ENCODE measurements around the gene CUBN.
"Not testable (repeated sequence)": the region's sequence is repeated elsewhere in the genome, so short reads cannot be mapped to it uniquely, and the experiment has no call there.

Gene CUBN

GRCh38 chr10:17031637-17032635 is 97.7 kb downstream of the CUBN start:
- no peak for DNase-seq

DNA sequence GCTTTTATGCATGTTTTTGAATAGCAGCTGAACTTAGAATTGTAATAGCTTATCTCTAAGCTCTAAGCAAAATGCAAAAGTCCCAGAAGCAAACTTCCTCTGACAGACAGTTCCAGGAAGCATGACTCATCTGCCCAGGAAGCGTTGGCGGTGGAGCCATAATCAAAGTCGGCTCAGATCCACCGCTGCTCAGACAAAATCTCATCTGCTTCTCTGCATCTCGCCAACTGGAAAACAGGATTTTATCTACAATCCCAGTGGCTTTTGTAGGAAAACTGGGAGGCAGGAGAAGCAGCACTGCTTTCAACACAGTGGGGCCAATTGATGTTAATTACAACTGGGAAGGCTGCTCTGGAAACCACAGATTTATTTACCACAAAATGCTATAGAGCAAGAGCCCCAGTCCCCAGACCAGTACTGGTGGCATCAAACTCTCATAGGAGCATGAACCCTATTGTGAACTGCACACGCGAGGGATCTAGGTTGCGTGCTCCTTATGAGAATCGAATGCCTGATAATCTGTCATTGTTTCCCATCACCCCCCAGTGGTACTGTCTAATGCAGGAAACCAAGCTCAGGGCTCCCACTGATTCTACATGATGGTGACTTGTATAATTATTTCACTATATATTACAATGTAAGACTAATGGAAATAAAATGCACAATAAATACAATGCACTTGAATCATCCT is 99.9 kb downstream of the CUBN start:
- peak; percentile 85 for DNase-seq

- DNase-seq, result no peak
These were observed 100.4 kb downstream of the CUBN start for GRCh38 chr10:17029239-17029580.

DNA sequence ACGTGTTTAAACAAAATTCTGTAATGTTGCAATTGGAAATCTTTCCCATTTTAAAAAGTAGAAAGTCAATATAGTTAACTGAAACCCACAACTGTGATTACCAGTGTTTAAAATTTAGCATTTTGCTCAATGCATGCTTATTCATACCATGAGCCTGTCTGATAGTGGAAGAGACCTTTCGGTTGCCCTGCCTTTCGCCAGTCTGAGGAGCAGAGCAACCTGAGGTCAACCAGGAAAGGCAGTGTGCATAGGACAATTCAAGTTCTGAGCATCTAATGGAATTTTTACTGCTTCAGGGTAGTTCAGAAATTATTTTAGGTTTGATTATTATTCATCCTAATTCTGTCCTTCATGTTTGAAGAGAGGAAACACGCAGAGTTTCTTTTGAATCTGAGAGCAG is 100.8 kb downstream of the CUBN start:
- DNase-seq, result no peak

DNA sequence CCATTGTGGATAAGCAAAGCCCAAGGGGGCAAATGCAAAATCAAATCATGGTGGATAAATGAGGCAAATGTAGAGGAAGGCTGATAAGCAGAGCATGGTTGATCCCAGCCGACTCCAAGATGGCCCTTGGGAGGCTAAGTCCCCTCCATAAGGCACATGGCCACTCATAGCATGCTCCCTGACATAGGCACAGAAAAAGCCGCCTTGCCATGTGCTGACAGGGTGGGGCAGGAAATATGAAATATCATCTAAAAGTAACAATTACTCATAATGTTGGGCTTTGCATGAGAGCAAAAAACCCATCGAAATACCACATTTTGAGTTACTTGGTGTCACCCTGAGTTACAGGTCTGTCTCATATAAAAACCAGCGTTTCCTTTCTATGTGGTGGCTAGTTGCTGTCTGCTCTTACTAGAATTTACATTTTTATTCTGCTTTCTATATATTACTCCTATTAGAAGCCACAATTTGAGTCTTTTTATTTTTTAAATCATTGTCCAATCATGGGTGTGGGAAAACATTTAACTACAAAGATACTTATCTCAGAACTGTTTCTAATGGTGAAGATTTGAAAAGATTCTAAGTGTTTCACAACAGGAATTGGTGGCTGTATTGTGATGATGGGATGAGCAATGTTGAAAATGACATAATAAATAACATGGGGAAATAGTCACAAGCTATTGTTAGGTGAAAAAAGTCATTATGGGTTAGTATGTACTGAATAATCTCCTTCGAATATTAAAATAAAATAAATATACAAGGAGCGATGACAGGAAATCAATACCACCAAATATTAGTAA is 102.7 kb downstream of the CUBN start:
- peak; percentile 87 for DNase-seq

- peak; percentile 80 for DNase-seq
These were observed 103.9 kb downstream of the CUBN start for GRCh38 chr10:17025444-17026295.

- no peak for DNase-seq
These were observed 105.2 kb downstream of the CUBN start for GRCh38 chr10:17024461-17024860.

- peak; percentile 92 for DNase-seq
These were observed 106.0 kb downstream of the CUBN start for GRCh38 chr10:17023386-17024298.

DNA sequence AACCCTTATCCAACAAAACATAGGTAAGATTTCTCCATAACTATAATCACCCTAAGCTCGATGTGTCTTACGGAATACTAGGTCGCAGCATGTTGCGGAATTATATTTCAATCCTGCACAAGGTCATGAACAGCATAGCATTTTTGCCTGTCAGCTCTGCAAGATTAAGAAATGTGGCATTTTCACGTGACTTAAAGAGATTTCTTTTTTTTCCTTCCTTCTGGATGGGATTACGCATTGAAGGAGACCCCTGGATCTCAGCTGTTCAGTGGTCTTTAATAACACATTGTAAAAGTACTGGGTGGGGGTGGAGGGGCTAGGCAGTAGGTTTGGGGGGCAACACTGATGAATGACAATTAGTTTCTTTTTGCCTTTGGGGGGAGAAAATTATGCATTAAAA is 106.7 kb downstream of the CUBN start:
- no peak for DNase-seq

DNA sequence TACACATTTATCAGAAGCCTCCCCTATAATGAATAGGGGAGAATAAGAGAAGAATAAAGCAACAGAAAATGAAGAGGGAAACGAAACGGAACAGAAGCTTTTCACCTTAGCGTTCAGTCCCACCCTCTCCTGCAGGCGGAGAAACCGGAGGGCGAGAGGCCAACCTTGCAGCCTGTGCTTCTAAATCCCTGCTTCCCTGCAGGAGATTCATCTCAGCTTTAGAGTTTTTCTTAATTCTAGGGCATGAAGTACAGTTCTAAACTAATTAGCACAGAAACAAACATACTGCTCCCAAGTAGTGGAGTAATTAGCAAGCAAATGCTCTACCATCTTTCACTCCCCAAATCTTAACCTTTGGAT is 107.2 kb downstream of the CUBN start:
- DNase-seq, result no peak

DNA sequence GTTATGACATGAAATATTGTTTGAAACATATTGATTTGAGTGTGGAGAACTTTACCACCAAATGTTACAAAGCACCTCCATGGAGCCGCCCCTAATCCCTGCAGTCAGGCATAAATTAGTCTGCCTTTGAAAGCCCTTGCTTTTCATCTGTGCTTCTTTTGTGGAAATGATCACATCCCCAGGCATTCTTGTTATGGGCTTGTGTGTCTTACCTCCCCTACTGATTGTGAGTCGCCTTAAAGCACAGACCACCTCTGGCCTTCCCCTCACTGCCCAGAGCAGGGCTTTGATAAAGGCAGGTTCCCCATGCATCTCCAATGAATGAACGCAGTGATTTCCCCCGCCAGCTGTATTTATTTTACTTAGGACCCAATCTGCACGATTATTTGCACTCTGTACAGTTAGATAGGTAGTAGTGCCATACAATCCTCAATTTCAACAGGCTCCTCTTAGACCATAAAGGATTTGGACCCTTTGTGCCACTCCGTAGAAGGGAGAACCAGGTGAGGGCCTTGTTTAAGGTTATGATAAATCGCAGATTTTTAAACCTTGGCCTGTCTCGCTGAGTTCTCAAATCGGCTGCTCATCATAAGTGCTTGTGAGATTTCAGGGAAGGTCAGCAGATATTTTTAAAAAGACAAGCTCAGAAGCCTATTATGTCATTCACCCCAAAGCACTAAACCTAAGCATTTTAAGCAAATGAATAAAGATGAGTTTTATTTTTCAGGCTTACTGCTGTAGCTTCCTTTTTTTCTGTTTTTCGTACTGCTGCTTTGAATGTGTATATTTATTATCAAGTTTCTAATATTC is 107.8 kb downstream of the CUBN start:
- DNase-seq, result no peak

- DNase-seq, result no peak
These were observed 109.9 kb downstream of the CUBN start for GRCh38 chr10:17019696-17020095.

DNA sequence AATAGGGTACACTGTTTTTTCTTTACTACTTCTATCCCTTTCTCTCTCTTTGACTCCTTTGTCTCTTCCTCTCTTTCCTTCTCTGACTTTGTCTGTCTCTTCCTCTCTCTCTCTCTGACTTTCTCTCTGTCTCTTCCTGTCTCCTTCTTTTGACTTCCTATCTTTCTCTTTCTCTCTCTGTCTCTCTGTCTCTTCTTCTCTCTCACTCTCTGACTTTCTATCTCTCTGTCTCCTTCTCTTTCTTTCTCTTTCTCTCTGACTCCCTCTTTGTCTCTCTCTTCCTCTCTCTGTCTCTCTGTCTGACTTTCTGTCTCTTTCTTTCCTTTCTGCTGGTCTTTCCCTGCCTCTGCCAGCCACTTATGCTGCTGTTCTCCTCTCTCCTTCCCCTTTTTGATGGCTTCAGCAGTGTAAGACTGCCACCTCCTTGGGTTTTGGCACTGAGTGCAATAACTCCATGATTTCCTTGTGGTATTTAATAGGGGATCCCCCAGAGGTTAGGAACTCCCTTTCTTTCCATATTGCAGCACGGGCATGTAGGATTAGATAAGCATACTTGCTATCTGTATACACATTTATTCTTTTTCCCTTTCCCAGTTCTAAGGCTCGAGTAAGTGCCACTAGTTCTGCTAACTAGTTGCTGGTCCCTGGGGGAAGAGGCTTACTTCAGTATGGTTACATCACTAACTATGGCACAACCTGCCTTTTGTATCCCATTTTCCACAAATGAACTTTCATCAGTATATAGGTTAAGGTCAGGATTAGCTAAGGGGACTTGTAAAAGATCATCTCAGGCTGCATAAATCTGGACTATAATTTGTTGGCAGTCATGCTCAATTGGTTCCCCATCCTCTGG is 116.3 kb downstream of the CUBN start:
- not testable (repeated sequence) for DNase-seq

DNA sequence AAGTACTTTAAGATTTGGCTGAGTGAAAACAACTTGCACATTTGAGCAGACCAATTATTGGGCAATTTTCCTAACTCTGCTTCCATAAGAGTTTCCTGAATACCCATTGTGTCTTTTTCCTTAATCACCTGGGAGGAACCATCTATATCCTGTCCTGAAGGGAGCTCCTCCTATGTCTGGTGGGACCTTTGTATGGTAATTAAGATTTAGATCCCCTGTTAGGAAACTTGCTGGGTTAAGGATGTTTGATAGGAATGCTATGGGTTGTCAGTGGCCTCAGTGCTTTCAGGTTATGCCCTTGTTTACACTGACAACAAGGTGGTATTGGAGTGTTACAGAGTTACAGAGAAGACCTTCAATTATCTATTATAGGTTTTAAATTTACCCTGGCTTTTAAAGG is 116.9 kb downstream of the CUBN start:
- not testable (repeated sequence) for DNase-seq

GRCh38 chr10:17010363-17011145 is 119.1 kb downstream of the CUBN start:
- DNase-seq, result no peak

DNA sequence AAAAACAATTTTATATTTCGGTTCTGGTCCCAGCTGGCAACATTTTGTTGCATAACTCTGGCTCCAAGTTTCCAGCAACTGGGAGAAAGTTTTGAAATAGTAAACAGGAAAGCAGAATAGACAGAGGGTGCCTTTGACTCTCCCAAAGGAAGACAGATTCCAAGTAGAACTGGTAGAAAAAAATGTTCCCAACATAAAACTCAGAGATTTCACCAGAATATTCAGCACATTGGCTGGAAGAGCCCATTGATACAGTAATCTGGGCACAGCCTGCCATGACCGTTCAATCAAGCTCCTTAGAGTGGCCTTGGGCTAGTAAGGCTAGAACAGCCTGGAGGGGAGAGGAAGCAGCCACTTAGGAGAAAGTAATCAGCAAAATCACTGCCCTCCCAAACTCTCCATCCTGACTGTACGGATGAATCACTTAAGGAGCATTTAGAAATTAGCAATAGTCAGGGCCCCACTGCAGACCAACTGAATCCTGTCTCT is 120.4 kb downstream of the CUBN start:
- DNase-seq, result no peak

DNA sequence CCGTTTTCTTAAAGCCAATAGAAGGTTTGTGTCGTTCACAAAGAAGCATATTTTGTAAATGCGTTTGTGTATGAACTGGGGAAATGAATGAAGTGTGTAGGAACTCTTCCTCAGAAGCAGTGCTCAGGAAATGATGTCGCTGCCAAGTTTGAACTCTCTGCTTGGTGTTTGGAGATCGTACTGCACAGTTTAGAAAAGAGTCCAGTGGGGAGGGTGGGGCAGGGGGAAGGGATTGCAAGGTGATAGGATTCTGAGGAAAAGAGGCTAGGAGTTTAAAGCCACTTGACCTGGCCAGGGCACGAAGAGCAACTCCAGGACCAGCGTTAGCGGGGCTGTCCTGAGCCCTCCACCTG is 122.2 kb downstream of the CUBN start:
- no peak for DNase-seq

GRCh38 chr10:17006631-17007417 is 122.8 kb downstream of the CUBN start:
- no peak for DNase-seq
